Measurements from ENCODE around the gene MYT1. TPM values are rescaled to one million over a fixed set of nuclear protein-coding genes. Genes with fewer than 3 reads are reported as not detected.

MYT1 gene
- total RNA-seq, 1 donor from 2014 or later, result 1.2 TPM

GRCh38 chr20:64173116-64173515 lies 8.9 kb downstream of the MYT1 start:
- Mint-ChIP-seq H3K9me3 (peaks cover 3% of the 10 kb centered on the region), H3K4me3 (no peak overlapping the region), H3K27me3 (ENCODE audit: insufficient read depth, low read depth) (peaks cover 7% of the 10 kb centered on the region), H3K4me1 (peaks cover 16% of the 10 kb centered on the region), H3K36me3 (no peaks in the 10 kb centered on the region), H3K27ac (no peak overlapping the region)
- no peak overlapping the region for H3K27ac ChIP-seq
- DNase-seq (ENCODE audit: low spot score), result no peak
- no peak overlapping the region for H3K9ac ChIP-seq
- no peak overlapping the region for H3K4me2 ChIP-seq
- peaks cover 10% of the 10 kb centered on the region for H3F3A ChIP-seq (ENCODE audit: low read depth)
- no peaks in the 10 kb centered on the region for H3K9me3 ChIP-seq (ENCODE audit: low read depth)
- no peaks in the 10 kb centered on the region for H3K36me3 ChIP-seq
- H4K20me1 ChIP-seq (ENCODE audit: low read depth), result peaks cover 17% of the 10 kb centered on the region
- H3K4me1 ChIP-seq, result peaks cover 25% of the 10 kb centered on the region
- no peaks in the 10 kb centered on the region for H3K79me2 ChIP-seq (ENCODE audit: low read depth)
- no peak for TF ChIP-seq EZH2phosphoT487 (IDR thresholded peaks at IDR 0.05)
- TF ChIP-seq EZH2 (IDR thresholded peaks at IDR 0.05), result no peak
- TF ChIP-seq, protein P1, sequence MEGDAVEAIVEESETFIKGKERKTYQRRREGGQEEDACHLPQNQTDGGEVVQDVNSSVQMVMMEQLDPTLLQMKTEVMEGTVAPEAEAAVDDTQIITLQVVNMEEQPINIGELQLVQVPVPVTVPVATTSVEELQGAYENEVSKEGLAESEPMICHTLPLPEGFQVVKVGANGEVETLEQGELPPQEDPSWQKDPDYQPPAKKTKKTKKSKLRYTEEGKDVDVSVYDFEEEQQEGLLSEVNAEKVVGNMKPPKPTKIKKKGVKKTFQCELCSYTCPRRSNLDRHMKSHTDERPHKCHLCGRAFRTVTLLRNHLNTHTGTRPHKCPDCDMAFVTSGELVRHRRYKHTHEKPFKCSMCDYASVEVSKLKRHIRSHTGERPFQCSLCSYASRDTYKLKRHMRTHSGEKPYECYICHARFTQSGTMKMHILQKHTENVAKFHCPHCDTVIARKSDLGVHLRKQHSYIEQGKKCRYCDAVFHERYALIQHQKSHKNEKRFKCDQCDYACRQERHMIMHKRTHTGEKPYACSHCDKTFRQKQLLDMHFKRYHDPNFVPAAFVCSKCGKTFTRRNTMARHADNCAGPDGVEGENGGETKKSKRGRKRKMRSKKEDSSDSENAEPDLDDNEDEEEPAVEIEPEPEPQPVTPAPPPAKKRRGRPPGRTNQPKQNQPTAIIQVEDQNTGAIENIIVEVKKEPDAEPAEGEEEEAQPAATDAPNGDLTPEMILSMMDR (IDR thresholded peaks at IDR 0.05), result no peak
- H2AFZ ChIP-seq (replicated peaks), result no peak overlapping the region
- H3K4me3 ChIP-seq, result no peak overlapping the region
- peaks cover 28% of the 10 kb centered on the region for H3K27me3 ChIP-seq

- Mint-ChIP-seq H3K27ac (no peak overlapping the region), H3K4me3 (no peak overlapping the region), H3K36me3 (no peaks in the 10 kb centered on the region), H3K9me3 (peaks cover 12% of the 10 kb centered on the region), H3K4me1 (peaks cover 17% of the 10 kb centered on the region), H3K27me3 (ENCODE audit: insufficient read depth, low read depth) (peaks cover 9% of the 10 kb centered on the region)
- H3K9me3 ChIP-seq (ENCODE audit: low read depth), result no peaks in the 10 kb centered on the region
- H3K9ac ChIP-seq, result no peak overlapping the region
- H3F3A ChIP-seq (ENCODE audit: low read depth), result peaks cover 10% of the 10 kb centered on the region
- no peaks in the 10 kb centered on the region for H3K36me3 ChIP-seq
- peak overlapping the region; percentile 69 for H3K4me2 ChIP-seq
- H3K79me2 ChIP-seq (ENCODE audit: low read depth), result no peaks in the 10 kb centered on the region
- peak overlapping the region; percentile 25 for H3K4me3 ChIP-seq
- H2AFZ ChIP-seq (replicated peaks), result no peak overlapping the region
- H3K27ac ChIP-seq, result no peak overlapping the region
- peaks cover 6% of the 10 kb centered on the region for H4K20me1 ChIP-seq (ENCODE audit: low read depth)
- peaks cover 25% of the 10 kb centered on the region for H3K27me3 ChIP-seq
- DNase-seq (ENCODE audit: low spot score), result no peak
- no peak for TF ChIP-seq EZH2phosphoT487 (IDR thresholded peaks at IDR 0.05)
- TF ChIP-seq, protein P1 (IDR thresholded peaks at IDR 0.05), result no peak
- TF ChIP-seq EZH2 (IDR thresholded peaks at IDR 0.05), result no peak
- peaks cover 22% of the 10 kb centered on the region for H3K4me1 ChIP-seq
Observed at GRCh38 chr20:64176551-64176950, 12.3 kb downstream of the MYT1 start.

DNA sequence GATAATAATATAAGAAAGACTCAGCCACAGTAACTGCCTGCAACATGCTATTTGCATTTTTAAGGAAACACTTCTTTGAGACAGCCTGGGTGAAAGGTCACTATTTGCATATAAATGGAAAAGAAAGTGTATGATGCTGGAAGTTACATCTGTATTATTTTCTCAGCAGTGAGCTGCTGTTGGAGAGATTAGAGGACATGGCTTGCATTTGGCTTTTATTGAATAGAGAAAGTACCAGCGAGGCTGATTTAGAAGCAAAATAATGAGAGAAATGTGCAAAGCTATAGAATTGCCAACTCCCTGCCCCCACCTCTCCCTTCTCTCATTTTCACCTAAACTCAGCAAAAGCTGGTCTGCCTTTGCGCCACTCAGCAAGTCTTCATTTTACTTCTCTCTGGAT lies 12.7 kb downstream of the MYT1 start:
- H4K20me1 ChIP-seq (ENCODE audit: low read depth), result peaks cover 6% of the 10 kb centered on the region
- peaks cover 25% of the 10 kb centered on the region for H3K27me3 ChIP-seq
- no peaks in the 10 kb centered on the region for H3K9me3 ChIP-seq (ENCODE audit: low read depth)
- H2AFZ ChIP-seq (replicated peaks), result no peak overlapping the region
- H3F3A ChIP-seq (ENCODE audit: low read depth), result peaks cover 10% of the 10 kb centered on the region
- H3K4me2 ChIP-seq, result peak overlapping the region; percentile 69
- peaks cover 20% of the 10 kb centered on the region for H3K4me1 ChIP-seq
- peaks cover 12% of the 10 kb centered on the region for H3K9me3 Mint-ChIP-seq
- no peaks in the 10 kb centered on the region for H3K36me3 ChIP-seq
- H3K27ac ChIP-seq, result no peak overlapping the region
- H3K4me3 Mint-ChIP-seq, result peak overlapping the region; percentile 63
- peak overlapping the region; percentile 25 for H3K4me3 ChIP-seq
- TF ChIP-seq, protein P1 (IDR thresholded peaks at IDR 0.05), result no peak
- TF ChIP-seq EZH2 (IDR thresholded peaks at IDR 0.05) (no peak), EZH2phosphoT487 (IDR thresholded peaks at IDR 0.05) (no peak)
- H3K4me1 Mint-ChIP-seq, result peaks cover 17% of the 10 kb centered on the region
- DNase-seq (ENCODE audit: low spot score), result no peak
- peaks cover 9% of the 10 kb centered on the region for H3K27me3 Mint-ChIP-seq (ENCODE audit: insufficient read depth, low read depth)
- no peaks in the 10 kb centered on the region for H3K79me2 ChIP-seq (ENCODE audit: low read depth)
- H3K27ac Mint-ChIP-seq, result no peak overlapping the region
- no peaks in the 10 kb centered on the region for H3K36me3 Mint-ChIP-seq
- H3K9ac ChIP-seq, result no peak overlapping the region

All from neural progenitor cell (in vitro differentiated cells).